H1 (cell line): ENCODE measurements around the gene FMO3. TPM values are rescaled to one million over a fixed set of nuclear protein-coding genes. Genes with fewer than 3 reads are reported as not detected.

Experiments used
- SAP30 ChIP-seq: fragments of 300-600 bp; sonication (generic); IDR thresholded peaks from 2 replicates; pipeline ENCODE4 v1.7.1; 2012; ENCODE audit warnings: low read length, moderate library complexity, mild to moderate bottlenecking, inconsistent platforms; ENCODE audit not compliant: insufficient read depth, insufficient replicate concordance
- SP1 ChIP-seq: IDR thresholded peaks from 2 replicates; pipeline ENCODE4 v1.6.1; 2011; ENCODE audit warnings: low read depth, low read length
- TAF1 ChIP-seq: IDR thresholded peaks from 2 replicates; pipeline ENCODE4 v1.6.1; 2011; ENCODE audit warnings: mild to moderate bottlenecking, low read depth, low read length
- TAF7 ChIP-seq: optimal IDR thresholded peaks from 2 replicates; pipeline ENCODE3; 2011; ENCODE audit warnings: low read depth, mild to moderate bottlenecking, inconsistent platforms, low read length, moderate library complexity, borderline replicate concordance
- polyA plus RNA-seq, 7 experiments: library from polyadenylated mRNA; depleted of rRNA in 3 of 7; stranded (reverse) in 5 of 7; unstranded in 2 of 7; fragments of >200 nt in 5 of 7; fragments of 200-250 nt in 2 of 7; gene quantifications; 1 replicate in 5 of 7; 2 replicates in 1 of 7; 4 replicates in 1 of 7; pipeline versions ENCODE4 v1.2.1 to v1.2.3, GENCODE V29; 2011 to 2013; ENCODE audit warnings: missing spikeins in 2 of 7, mixed read lengths in 2 of 7
- total RNA-seq: library from RNA; stranded (reverse); fragmentation: NEBNext Ultra II Directional; extraction: Animal tissue kit (Norgen Biotek cat#: 25700); gene quantifications from 2 replicates; pipeline ENCODE4 v1.2.1, GENCODE V29; 2021
- TF ChIP-seq, protein P1 (sequence below): fragments of 300-600 bp; sonication (generic); IDR thresholded peaks from 2 replicates; pipeline ENCODE4 v1.7.1; 2012; ENCODE audit warnings: low read length, moderate library complexity, mild to moderate bottlenecking, inconsistent platforms; ENCODE audit not compliant: insufficient replicate concordance
- TF ChIP-seq, protein P2 (sequence below): IDR thresholded peaks from 2 replicates; pipeline ENCODE4 v1.6.1; 2012; ENCODE audit warnings: inconsistent platforms

FMO3 gene
- total and polyA plus RNA-seq, 2 of the 8 experiments (the other 6 are each of a cell fraction or from before 2014, with no cell fraction given): not detected

DNA sequence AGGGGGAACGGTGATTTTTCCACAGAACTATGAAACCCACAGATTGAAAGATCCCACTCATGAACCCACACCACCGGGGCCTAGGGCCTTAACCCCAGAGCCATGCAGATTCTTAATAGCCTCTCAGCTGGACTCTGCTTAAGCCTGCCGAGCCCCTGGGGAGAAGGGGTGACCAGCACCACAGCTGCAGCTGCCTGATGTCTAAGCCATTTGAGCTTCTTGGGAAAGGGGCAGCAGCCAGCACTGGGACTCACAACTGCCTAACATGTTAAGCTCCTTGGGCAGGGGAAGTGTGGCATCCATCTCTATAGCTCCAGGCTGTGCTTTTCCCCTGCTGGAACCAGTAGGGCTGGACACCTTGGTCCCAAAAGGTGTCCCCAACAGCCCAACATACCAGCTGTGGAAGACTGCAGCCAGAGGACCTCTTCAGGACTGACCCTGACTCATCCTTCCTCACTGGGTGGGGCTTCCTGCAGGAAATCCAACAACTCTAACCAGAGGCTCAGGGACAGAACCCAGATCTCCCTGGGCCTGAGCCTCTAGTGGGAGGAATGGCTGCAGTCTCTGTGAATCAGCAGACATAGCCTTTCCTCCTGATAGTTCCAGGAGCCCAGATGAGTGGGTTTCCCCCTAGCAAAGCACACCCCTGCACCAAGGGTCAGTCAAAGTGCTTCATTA lies 34.6 kb upstream of the FMO3 start (continued):
- TF ChIP-seq SP1 (no peak), SAP30 (no peak), TAF7 (no peak), TAF1 (no peak)
- TF ChIP-seq, protein P1, sequence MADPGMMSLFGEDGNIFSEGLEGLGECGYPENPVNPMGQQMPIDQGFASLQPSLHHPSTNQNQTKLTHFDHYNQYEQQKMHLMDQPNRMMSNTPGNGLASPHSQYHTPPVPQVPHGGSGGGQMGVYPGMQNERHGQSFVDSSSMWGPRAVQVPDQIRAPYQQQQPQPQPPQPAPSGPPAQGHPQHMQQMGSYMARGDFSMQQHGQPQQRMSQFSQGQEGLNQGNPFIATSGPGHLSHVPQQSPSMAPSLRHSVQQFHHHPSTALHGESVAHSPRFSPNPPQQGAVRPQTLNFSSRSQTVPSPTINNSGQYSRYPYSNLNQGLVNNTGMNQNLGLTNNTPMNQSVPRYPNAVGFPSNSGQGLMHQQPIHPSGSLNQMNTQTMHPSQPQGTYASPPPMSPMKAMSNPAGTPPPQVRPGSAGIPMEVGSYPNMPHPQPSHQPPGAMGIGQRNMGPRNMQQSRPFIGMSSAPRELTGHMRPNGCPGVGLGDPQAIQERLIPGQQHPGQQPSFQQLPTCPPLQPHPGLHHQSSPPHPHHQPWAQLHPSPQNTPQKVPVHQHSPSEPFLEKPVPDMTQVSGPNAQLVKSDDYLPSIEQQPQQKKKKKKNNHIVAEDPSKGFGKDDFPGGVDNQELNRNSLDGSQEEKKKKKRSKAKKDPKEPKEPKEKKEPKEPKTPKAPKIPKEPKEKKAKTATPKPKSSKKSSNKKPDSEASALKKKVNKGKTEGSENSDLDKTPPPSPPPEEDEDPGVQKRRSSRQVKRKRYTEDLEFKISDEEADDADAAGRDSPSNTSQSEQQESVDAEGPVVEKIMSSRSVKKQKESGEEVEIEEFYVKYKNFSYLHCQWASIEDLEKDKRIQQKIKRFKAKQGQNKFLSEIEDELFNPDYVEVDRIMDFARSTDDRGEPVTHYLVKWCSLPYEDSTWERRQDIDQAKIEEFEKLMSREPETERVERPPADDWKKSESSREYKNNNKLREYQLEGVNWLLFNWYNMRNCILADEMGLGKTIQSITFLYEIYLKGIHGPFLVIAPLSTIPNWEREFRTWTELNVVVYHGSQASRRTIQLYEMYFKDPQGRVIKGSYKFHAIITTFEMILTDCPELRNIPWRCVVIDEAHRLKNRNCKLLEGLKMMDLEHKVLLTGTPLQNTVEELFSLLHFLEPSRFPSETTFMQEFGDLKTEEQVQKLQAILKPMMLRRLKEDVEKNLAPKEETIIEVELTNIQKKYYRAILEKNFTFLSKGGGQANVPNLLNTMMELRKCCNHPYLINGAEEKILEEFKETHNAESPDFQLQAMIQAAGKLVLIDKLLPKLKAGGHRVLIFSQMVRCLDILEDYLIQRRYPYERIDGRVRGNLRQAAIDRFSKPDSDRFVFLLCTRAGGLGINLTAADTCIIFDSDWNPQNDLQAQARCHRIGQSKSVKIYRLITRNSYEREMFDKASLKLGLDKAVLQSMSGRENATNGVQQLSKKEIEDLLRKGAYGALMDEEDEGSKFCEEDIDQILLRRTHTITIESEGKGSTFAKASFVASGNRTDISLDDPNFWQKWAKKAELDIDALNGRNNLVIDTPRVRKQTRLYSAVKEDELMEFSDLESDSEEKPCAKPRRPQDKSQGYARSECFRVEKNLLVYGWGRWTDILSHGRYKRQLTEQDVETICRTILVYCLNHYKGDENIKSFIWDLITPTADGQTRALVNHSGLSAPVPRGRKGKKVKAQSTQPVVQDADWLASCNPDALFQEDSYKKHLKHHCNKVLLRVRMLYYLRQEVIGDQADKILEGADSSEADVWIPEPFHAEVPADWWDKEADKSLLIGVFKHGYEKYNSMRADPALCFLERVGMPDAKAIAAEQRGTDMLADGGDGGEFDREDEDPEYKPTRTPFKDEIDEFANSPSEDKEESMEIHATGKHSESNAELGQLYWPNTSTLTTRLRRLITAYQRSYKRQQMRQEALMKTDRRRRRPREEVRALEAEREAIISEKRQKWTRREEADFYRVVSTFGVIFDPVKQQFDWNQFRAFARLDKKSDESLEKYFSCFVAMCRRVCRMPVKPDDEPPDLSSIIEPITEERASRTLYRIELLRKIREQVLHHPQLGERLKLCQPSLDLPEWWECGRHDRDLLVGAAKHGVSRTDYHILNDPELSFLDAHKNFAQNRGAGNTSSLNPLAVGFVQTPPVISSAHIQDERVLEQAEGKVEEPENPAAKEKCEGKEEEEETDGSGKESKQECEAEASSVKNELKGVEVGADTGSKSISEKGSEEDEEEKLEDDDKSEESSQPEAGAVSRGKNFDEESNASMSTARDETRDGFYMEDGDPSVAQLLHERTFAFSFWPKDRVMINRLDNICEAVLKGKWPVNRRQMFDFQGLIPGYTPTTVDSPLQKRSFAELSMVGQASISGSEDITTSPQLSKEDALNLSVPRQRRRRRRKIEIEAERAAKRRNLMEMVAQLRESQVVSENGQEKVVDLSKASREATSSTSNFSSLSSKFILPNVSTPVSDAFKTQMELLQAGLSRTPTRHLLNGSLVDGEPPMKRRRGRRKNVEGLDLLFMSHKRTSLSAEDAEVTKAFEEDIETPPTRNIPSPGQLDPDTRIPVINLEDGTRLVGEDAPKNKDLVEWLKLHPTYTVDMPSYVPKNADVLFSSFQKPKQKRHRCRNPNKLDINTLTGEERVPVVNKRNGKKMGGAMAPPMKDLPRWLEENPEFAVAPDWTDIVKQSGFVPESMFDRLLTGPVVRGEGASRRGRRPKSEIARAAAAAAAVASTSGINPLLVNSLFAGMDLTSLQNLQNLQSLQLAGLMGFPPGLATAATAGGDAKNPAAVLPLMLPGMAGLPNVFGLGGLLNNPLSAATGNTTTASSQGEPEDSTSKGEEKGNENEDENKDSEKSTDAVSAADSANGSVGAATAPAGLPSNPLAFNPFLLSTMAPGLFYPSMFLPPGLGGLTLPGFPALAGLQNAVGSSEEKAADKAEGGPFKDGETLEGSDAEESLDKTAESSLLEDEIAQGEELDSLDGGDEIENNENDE: no peak
- TF ChIP-seq, protein P2, sequence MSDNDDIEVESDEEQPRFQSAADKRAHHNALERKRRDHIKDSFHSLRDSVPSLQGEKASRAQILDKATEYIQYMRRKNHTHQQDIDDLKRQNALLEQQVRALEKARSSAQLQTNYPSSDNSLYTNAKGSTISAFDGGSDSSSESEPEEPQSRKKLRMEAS: no peak
